Central memory CD8-positive, alpha-beta T cell (primary cell): ENCODE results near the gene CDS2.

Source experiments
- ATAC-seq: fragments of 150-1000 bp; cut with Tn5 transposase; replicated peaks from 2 replicates; pipeline ENCODE4 v1.10.0; 2022; ENCODE audit warnings: mild to moderate bottlenecking, moderate FRiP score, moderate number of reproducible peaks; ENCODE audit not compliant: poor library complexity, severe bottlenecking; ENCODE audit errors: extremely low read depth
- DNase-seq, 2 donors: peaks; one replicate each; pipeline ENCODE4 v3.0.0; 2021; ENCODE audit warnings: low spot score in 2 of 2
- H3K27ac Mint-ChIP-seq: one replicate; pipeline ENCODE4 v1.8.0; 2022; ENCODE audit warnings: low read depth, mild to moderate bottlenecking, moderate library complexity, mixed read lengths
- H3K27me3 Mint-ChIP-seq: one replicate; pipeline ENCODE4 v1.8.0; 2022; ENCODE audit warnings: mixed read lengths
- H3K36me3 Mint-ChIP-seq: one replicate; pipeline ENCODE4 v1.8.0; 2022; ENCODE audit warnings: mild to moderate bottlenecking, moderate library complexity, mixed read lengths; ENCODE audit not compliant: insufficient read depth
- H3K4me1 Mint-ChIP-seq: one replicate; pipeline ENCODE4 v1.8.0; 2022; ENCODE audit warnings: mixed read lengths
- H3K4me3 Mint-ChIP-seq: one replicate; pipeline ENCODE4 v1.8.0; 2022; ENCODE audit warnings: mild to moderate bottlenecking, moderate library complexity, mixed read lengths
- H3K9me3 Mint-ChIP-seq: one replicate; pipeline ENCODE4 v1.8.0; 2022; ENCODE audit warnings: mixed read lengths

The CDS2 gene

GRCh38 chr20:5122873-5123260, 3.9 kb upstream of the CDS2 start:
- H3K36me3 Mint-ChIP-seq = peaks cover 21% of the 10 kb centered on the region
- no peak overlapping the region for H3K27ac Mint-ChIP-seq
- DNase-seq (no peak), ATAC-seq (no peak)
- H3K27me3 Mint-ChIP-seq = no peaks in the 10 kb centered on the region
- H3K9me3 Mint-ChIP-seq = no peaks in the 10 kb centered on the region
- no peak overlapping the region for H3K4me3 Mint-ChIP-seq
- peaks cover 27% of the 10 kb centered on the region for H3K4me1 Mint-ChIP-seq

- Mint-ChIP-seq H3K4me3 (peak overlapping the region; percentile 83), H3K9me3 (no peaks in the 10 kb centered on the region), H3K27me3 (no peaks in the 10 kb centered on the region), H3K4me1 (peaks cover 32% of the 10 kb centered on the region), H3K27ac (peak overlapping the region; percentile 83), H3K36me3 (peaks cover 22% of the 10 kb centered on the region)
- ATAC-seq (peak; percentile 66), DNase-seq (peak; percentile 41 to 69)
Observed at GRCh38 chr20:5127204-5127858, 523 bp downstream of the CDS2 start.

GRCh38 chr20:5127859-5128424, 1.1 kb downstream of the CDS2 start:
- ATAC-seq = no peak
- H3K4me1 Mint-ChIP-seq = peaks cover 32% of the 10 kb centered on the region
- H3K27ac Mint-ChIP-seq = peak overlapping the region; percentile 83
- no peak for DNase-seq
- peak overlapping the region; percentile 83 for H3K4me3 Mint-ChIP-seq
- no peaks in the 10 kb centered on the region for H3K9me3 Mint-ChIP-seq
- peaks cover 22% of the 10 kb centered on the region for H3K36me3 Mint-ChIP-seq
- no peaks in the 10 kb centered on the region for H3K27me3 Mint-ChIP-seq

- peak overlapping the region; percentile 83 for H3K4me3 Mint-ChIP-seq
- peaks cover 22% of the 10 kb centered on the region for H3K36me3 Mint-ChIP-seq
- ATAC-seq (no peak), DNase-seq (no peak)
- no peaks in the 10 kb centered on the region for H3K9me3 Mint-ChIP-seq
- peak overlapping the region; percentile 83 for H3K27ac Mint-ChIP-seq
- no peaks in the 10 kb centered on the region for H3K27me3 Mint-ChIP-seq
- H3K4me1 Mint-ChIP-seq = peaks cover 32% of the 10 kb centered on the region
Observed at GRCh38 chr20:5128886-5129285, 2.1 kb downstream of the CDS2 start.

GRCh38 chr20:5131502-5131901, 4.7 kb downstream of the CDS2 start:
- Mint-ChIP-seq H3K27ac (peak overlapping the region; percentile 29), H3K9me3 (no peaks in the 10 kb centered on the region), H3K4me1 (peaks cover 34% of the 10 kb centered on the region), H3K4me3 (no peak overlapping the region), H3K27me3 (no peaks in the 10 kb centered on the region), H3K36me3 (peaks cover 20% of the 10 kb centered on the region)
- no peak for DNase-seq
- ATAC-seq = no peak

- Mint-ChIP-seq H3K36me3 (peaks cover 17% of the 10 kb centered on the region), H3K27ac (no peak overlapping the region)
Observed at GRCh38 chr20:5133998-5134397, 7.2 kb downstream of the CDS2 start.

GRCh38 chr20:5135363-5136012, 8.7 kb downstream of the CDS2 start:
- H3K4me3 Mint-ChIP-seq = no peak overlapping the region
- H3K27ac Mint-ChIP-seq = no peak overlapping the region
- DNase-seq (no peak), ATAC-seq (no peak)
- H3K36me3 Mint-ChIP-seq = peaks cover 13% of the 10 kb centered on the region
- no peaks in the 10 kb centered on the region for H3K9me3 Mint-ChIP-seq
- peaks cover 33% of the 10 kb centered on the region for H3K4me1 Mint-ChIP-seq
- H3K27me3 Mint-ChIP-seq = no peaks in the 10 kb centered on the region

More at GRCh38 chr20:5133998-5134397, 7.2 kb downstream of the CDS2 start:
- peaks cover 21% of the 10 kb centered on the region for H3K4me1 Mint-ChIP-seq
- H3K27me3 Mint-ChIP-seq = no peaks in the 10 kb centered on the region
- DNase-seq = no peak
- H3K4me3 Mint-ChIP-seq = no peak overlapping the region
- no peaks in the 10 kb centered on the region for H3K9me3 Mint-ChIP-seq
- no peak for ATAC-seq

- DNase-seq (no peak), ATAC-seq (no peak)
- H3K36me3 Mint-ChIP-seq = peaks cover 12% of the 10 kb centered on the region
- peaks cover 38% of the 10 kb centered on the region for H3K4me1 Mint-ChIP-seq
- H3K4me3 Mint-ChIP-seq = no peak overlapping the region
- H3K27me3 Mint-ChIP-seq = no peaks in the 10 kb centered on the region
- no peaks in the 10 kb centered on the region for H3K9me3 Mint-ChIP-seq
- H3K27ac Mint-ChIP-seq = peak overlapping the region; percentile 26
Observed at GRCh38 chr20:5136096-5136495, 9.3 kb downstream of the CDS2 start.

GRCh38 chr20:5140195-5140594, 13.4 kb downstream of the CDS2 start:
- Mint-ChIP-seq H3K27me3 (no peaks in the 10 kb centered on the region), H3K4me3 (no peak overlapping the region), H3K27ac (no peak overlapping the region), H3K36me3 (peaks cover 17% of the 10 kb centered on the region), H3K4me1 (peaks cover 56% of the 10 kb centered on the region), H3K9me3 (no peaks in the 10 kb centered on the region)
- no peak for DNase-seq
- ATAC-seq = no peak

- DNase-seq (no peak), ATAC-seq (no peak)
- no peaks in the 10 kb centered on the region for H3K9me3 Mint-ChIP-seq
- no peaks in the 10 kb centered on the region for H3K27me3 Mint-ChIP-seq
- peaks cover 17% of the 10 kb centered on the region for H3K36me3 Mint-ChIP-seq
- H3K4me3 Mint-ChIP-seq = no peak overlapping the region
- no peak overlapping the region for H3K27ac Mint-ChIP-seq
- peaks cover 57% of the 10 kb centered on the region for H3K4me1 Mint-ChIP-seq
Observed at GRCh38 chr20:5141615-5142014, 14.8 kb downstream of the CDS2 start.

- Mint-ChIP-seq H3K36me3 (peaks cover 21% of the 10 kb centered on the region), H3K27me3 (no peaks in the 10 kb centered on the region), H3K27ac (peak overlapping the region; percentile 71), H3K4me1 (peaks cover 76% of the 10 kb centered on the region), H3K4me3 (no peak overlapping the region), H3K9me3 (no peaks in the 10 kb centered on the region)
- DNase-seq (no peak), ATAC-seq (no peak)
Observed at GRCh38 chr20:5143851-5144250, 17.0 kb downstream of the CDS2 start.

GRCh38 chr20:5145365-5146098, 18.7 kb downstream of the CDS2 start:
- H3K4me3 Mint-ChIP-seq = no peak overlapping the region
- no peak overlapping the region for H3K27ac Mint-ChIP-seq
- no peaks in the 10 kb centered on the region for H3K27me3 Mint-ChIP-seq
- no peak for ATAC-seq
- no peak for DNase-seq
- no peaks in the 10 kb centered on the region for H3K9me3 Mint-ChIP-seq
- H3K36me3 Mint-ChIP-seq = peaks cover 23% of the 10 kb centered on the region
- H3K4me1 Mint-ChIP-seq = peaks cover 78% of the 10 kb centered on the region
